NCI-H146 (cell line): Measurements from ENCODE around the gene ZNF536.
"Not testable (repeated sequence)": the region's sequence is repeated elsewhere in the genome, so short reads cannot be mapped to it uniquely, and the experiment has no call there.

Experiments
- DNase-seq: peaks from one replicate; lab custom pipeline; 2025; lab: John Stamatoyannopoulos, UW

Gene ZNF536

GRCh38 chr19:30446120-30446519 is 73.9 kb downstream of the ZNF536 start:
- DNase-seq: not testable (repeated sequence)

GRCh38 chr19:30446850-30447552 is 74.8 kb downstream of the ZNF536 start:
- DNase-seq: no peak

- no peak for DNase-seq
These were observed 75.3 kb downstream of the ZNF536 start for GRCh38 chr19:30447553-30447870.

GRCh38 chr19:30448386-30449077 is 76.3 kb downstream of the ZNF536 start:
- DNase-seq: no peak

GRCh38 chr19:30449078-30449590 is 77.0 kb downstream of the ZNF536 start:
- no peak for DNase-seq

GRCh38 chr19:30449673-30450072 is 77.5 kb downstream of the ZNF536 start:
- no peak for DNase-seq

- DNase-seq: no peak
These were observed 77.9 kb downstream of the ZNF536 start for GRCh38 chr19:30450100-30450499.

GRCh38 chr19:30450835-30451321 is 78.7 kb downstream of the ZNF536 start:
- DNase-seq: no peak

- no peak for DNase-seq
These were observed 80.7 kb downstream of the ZNF536 start for GRCh38 chr19:30452931-30453330.

- no peak for DNase-seq
These were observed 81.6 kb downstream of the ZNF536 start for GRCh38 chr19:30453743-30454142.

- DNase-seq: no peak
These were observed 83.7 kb downstream of the ZNF536 start for GRCh38 chr19:30455881-30456280.

- no peak for DNase-seq
These were observed 85.3 kb downstream of the ZNF536 start for GRCh38 chr19:30457484-30457883.

GRCh38 chr19:30459859-30460258 is 87.7 kb downstream of the ZNF536 start:
- DNase-seq: no peak

- DNase-seq: no peak
These were observed 92.0 kb downstream of the ZNF536 start for GRCh38 chr19:30464162-30464561.

GRCh38 chr19:30466598-30466997 is 94.4 kb downstream of the ZNF536 start:
- not testable (repeated sequence) for DNase-seq

- DNase-seq: no peak
These were observed 95.1 kb downstream of the ZNF536 start for GRCh38 chr19:30467239-30467638.

GRCh38 chr19:30469774-30470173 is 97.6 kb downstream of the ZNF536 start:
- no peak for DNase-seq

- no peak for DNase-seq
These were observed 99.3 kb downstream of the ZNF536 start for GRCh38 chr19:30471441-30471840.

- no peak for DNase-seq
These were observed 101.2 kb downstream of the ZNF536 start for GRCh38 chr19:30473334-30473867.

GRCh38 chr19:30476997-30477396 is 104.8 kb downstream of the ZNF536 start:
- no peak for DNase-seq

GRCh38 chr19:30479231-30479630 is 107.0 kb downstream of the ZNF536 start:
- DNase-seq: no peak

- DNase-seq: no peak
These were observed 107.9 kb downstream of the ZNF536 start for GRCh38 chr19:30480097-30480496.

- DNase-seq: no peak
These were observed 108.9 kb downstream of the ZNF536 start for GRCh38 chr19:30481063-30481462.
